Mammary epithelial cell (primary cell): ENCODE results near the gene TBC1D23.

ENCODE experiments used
- CTCF ChIP-seq, 2 donors: IDR thresholded peaks in 1 of 2; conservative IDR thresholded peaks in 1 of 2; 2 replicates each; pipeline ENCODE4 v1.5.1; 2011 to 2012; ENCODE audit warnings: inconsistent platforms in 2 of 2, low read length in 2 of 2, mild to moderate bottlenecking in 2 of 2, control low read depth in 1 of 2, low read depth in 1 of 2; ENCODE audit not compliant: insufficient read depth in 1 of 2; ENCODE audit errors: extremely low read depth in 1 of 2
- EZH2 ChIP-seq: IDR thresholded peaks from 2 replicates; pipeline ENCODE4 v1.6.1; 2012; ENCODE audit warnings: low read length, inconsistent platforms, borderline replicate concordance

- TF ChIP-seq CTCF (conservative IDR thresholded peaks at IDR 0.05 in 1 of 2, IDR thresholded peaks at IDR 0.05 in 1 of 2; ENCODE audit: extremely low read depth in 1 of 2, insufficient read depth in 1 of 2, low read depth in 1 of 2, low read length in 2 of 2) (no peak), EZH2 (no peak)
Measured at GRCh38 chr3:100338911-100339310, 78.1 kb downstream of the TBC1D23 start.
